Omental fat pad (tissue), 4 donors: Measurements from ENCODE around the gene CRLF1. TPM values are rescaled to one million over a fixed set of nuclear protein-coding genes. Genes with fewer than 3 reads are reported as not detected.

Experiments used
- ATAC-seq: fragments of 150-250 bp; one replicate; pipeline ENCODE4 v1.9.1; 2016; ENCODE audit warnings: mild to moderate bottlenecking, moderate library complexity; ENCODE audit not compliant: low FRiP score
- DNase-seq: peaks from one replicate; pipeline ENCODE4 v3.0.0-alpha.2; 2019; ENCODE audit warnings: low spot score
- CTCF ChIP-seq, 3 donors: fragments of 450-650 bp; IDR thresholded peaks; one replicate each; pipeline ENCODE4 v1.5.1; 2016 to 2017; ENCODE audit warnings: antibody characterized with exemption in 3 of 3, mild to moderate bottlenecking in 3 of 3, moderate library complexity in 2 of 3
- total RNA-seq, 4 donors: library from RNA; depleted of rRNA; stranded (reverse); fragments of >200 nt; gene quantifications; one replicate each; pipeline ENCODE4 v1.1.0, GENCODE V29; 2016

CRLF1 gene
- total RNA-seq, 4 donors from 2014 or later = 6.3 to 115 (median 10.9) TPM

GRCh38 chr19:18646535-18647370 is 40.2 kb upstream of the CRLF1 start:
- ATAC-seq (no peak), DNase-seq (no peak)

GRCh38 chr19:18645035-18645511 is 38.5 kb upstream of the CRLF1 start:
- ATAC-seq = peak; percentile 46
- DNase-seq = no peak
- no peak for TF ChIP-seq CTCF (IDR thresholded peaks at IDR 0.05)

More at GRCh38 chr19:18646535-18647370, 40.2 kb upstream of the CRLF1 start:
- no peak for TF ChIP-seq CTCF (IDR thresholded peaks at IDR 0.05)

GRCh38 chr19:18644196-18645034 is 37.8 kb upstream of the CRLF1 start:
- TF ChIP-seq CTCF (IDR thresholded peaks at IDR 0.05) = no peak
- DNase-seq = no peak
- no peak for ATAC-seq

DNA sequence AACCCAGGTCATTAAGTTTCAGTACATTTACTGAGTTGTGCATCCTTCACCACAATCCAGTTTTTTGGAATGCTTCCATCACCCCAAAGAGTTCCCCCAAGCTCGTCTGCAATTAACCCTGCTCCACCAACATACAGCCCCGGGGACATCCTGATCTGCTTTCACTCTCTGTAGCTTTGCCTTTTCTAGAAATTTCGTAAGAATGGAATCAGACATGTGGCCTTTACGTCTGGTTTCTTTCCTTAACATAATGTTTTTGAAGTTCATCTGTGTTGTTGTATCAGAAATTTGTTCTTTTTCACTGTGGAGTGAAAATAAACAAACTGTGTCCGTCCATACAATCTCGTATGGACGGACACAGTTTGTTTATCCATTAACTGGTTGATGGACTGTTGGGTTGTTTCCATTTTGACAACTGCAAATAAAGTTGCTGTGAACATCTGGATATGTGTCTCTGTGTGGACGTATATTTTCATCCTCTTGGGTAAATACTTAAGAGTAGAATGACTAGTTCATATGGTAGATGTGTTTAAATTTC is 33.2 kb upstream of the CRLF1 start:
- no peak for DNase-seq
- TF ChIP-seq CTCF (IDR thresholded peaks at IDR 0.05) = no peak
- no peak for ATAC-seq

- DNase-seq (no peak), ATAC-seq (no peak)
Observed at GRCh38 chr19:18637673-18638630, 31.4 kb upstream of the CRLF1 start.

More at GRCh38 chr19:18637673-18638630, 31.4 kb upstream of the CRLF1 start:
- TF ChIP-seq CTCF (IDR thresholded peaks at IDR 0.05) = no peak
